Measurements from ENCODE around the gene MCOLN2.
"Not testable (repeated sequence)": the region's sequence is repeated elsewhere in the genome, so short reads cannot be mapped to it uniquely, and the experiment has no call there.

Gene MCOLN2

DNA sequence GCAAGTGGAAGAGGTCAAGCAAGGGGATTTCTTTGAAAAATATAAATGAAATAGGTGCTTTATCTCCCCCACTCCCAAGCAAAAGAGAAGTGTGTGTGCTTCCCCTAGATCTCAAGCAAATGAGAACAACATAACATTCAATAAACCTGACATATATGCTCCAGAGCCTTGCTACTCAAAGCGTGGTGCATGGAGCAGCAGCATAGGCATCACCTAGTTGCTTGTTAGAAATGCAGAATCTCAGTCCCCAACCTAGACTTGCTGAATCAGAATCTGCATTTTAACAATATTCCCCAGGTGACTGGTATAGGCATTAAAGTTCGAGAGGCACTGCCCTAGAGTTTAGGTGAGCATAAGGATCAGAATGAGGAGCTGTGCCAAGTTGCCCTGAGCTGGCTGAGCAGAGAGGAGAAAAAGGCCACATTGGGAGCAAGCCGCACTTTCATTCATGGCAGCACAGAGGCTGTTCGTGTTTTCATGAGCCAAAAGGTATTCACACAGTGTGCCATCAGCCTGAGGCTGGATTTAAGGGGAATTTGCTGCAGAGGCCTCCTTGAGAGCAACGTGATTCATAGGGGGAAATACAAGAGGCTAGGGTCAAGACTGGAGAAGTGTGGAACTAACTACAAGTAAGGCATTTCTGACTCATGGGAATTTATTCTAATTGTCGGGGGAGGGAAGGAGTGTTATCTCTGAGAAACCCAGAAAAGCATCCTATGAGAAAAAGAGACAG is 89.7 kb downstream of the MCOLN2 start:
- TF ChIP-seq SP1 (IDR thresholded peaks at IDR 0.05): no peak
- no peak for TF ChIP-seq LEF1 (IDR thresholded peaks at IDR 0.05; ENCODE audit: borderline replicate concordance)
- no peak for TF ChIP-seq TARDBP (IDR thresholded peaks at IDR 0.05)
- no peak for TF ChIP-seq ZNF384 (IDR thresholded peaks at IDR 0.05)
- TF ChIP-seq L3MBTL2 (conservative IDR thresholded peaks at IDR 0.05): no peak
- no peak for TF ChIP-seq ARNT (IDR thresholded peaks at IDR 0.05)
- no peak for TF ChIP-seq FOXM1 (IDR thresholded peaks at IDR 0.05; ENCODE audit: borderline replicate concordance)
- no peak for TF ChIP-seq NFRKB (IDR thresholded peaks at IDR 0.05)
- TF ChIP-seq BHLHE40 (IDR thresholded peaks at IDR 0.05; ENCODE audit: borderline replicate concordance): no peak
- TF ChIP-seq, protein P1, sequence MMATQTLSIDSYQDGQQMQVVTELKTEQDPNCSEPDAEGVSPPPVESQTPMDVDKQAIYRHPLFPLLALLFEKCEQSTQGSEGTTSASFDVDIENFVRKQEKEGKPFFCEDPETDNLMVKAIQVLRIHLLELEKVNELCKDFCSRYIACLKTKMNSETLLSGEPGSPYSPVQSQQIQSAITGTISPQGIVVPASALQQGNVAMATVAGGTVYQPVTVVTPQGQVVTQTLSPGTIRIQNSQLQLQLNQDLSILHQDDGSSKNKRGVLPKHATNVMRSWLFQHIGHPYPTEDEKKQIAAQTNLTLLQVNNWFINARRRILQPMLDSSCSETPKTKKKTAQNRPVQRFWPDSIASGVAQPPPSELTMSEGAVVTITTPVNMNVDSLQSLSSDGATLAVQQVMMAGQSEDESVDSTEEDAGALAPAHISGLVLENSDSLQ (IDR thresholded peaks at IDR 0.05): no peak
- no peak for DNase-seq (ENCODE audit: extremely low spot score)
- CTCF ChIA-PET: no interaction called here
- POLR2A ChIA-PET: no interaction called here

DNA sequence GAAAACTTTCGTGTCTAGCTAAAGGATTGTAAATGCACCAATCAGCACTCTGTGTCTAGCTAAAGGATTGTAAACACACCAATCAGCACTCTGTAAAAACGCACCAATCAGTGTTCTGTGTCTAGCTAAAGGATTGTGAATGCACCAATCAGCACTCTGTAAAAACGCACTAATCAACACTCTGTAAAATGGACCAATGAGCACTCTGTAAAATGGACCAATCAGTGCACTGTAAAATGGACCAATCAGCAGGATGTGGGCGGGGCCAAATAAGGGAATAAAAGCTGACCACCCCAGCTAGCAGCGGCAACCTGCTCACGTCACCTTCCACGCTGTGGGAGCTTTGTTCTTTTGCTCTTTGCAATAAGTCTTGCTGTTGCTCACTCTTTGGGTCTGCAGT is 94.2 kb downstream of the MCOLN2 start:
- CTCF ChIA-PET; POLR2A ChIA-PET; DNase-seq (ENCODE audit: extremely low spot score): not testable (repeated sequence)

DNA sequence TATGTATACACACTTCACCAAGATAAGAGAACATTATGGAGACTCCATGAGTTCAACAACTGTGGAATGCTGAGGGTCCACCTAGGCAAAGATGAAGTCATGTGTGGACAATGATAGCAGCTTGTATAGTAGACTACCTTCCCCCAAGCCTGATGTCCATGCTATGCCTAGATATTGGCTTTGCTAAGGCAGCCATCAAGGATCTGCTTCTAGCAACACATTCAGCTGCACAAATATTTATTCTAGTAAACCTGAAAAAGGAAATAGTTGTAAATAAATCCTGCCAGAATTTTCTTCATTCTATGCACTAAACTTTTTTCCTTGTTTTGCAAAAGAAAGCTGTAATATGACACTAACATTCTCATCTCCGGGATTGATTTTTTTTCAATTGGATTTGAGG is 96.9 kb downstream of the MCOLN2 start:
- TF ChIP-seq FOXK2 (IDR thresholded peaks at IDR 0.05): no peak
- no peak for TF ChIP-seq TARDBP (IDR thresholded peaks at IDR 0.05)
- TF ChIP-seq ELF4 (IDR thresholded peaks at IDR 0.05): no peak
- no peak for TF ChIP-seq HDGF (IDR thresholded peaks at IDR 0.05; ENCODE audit: borderline replicate concordance)
- no peak for TF ChIP-seq ZNF384 (IDR thresholded peaks at IDR 0.05)
- TF ChIP-seq SP1 (IDR thresholded peaks at IDR 0.05): no peak
- no peak for TF ChIP-seq SUZ12 (IDR thresholded peaks at IDR 0.05)
- TF ChIP-seq, protein P1 (IDR thresholded peaks at IDR 0.05): no peak
- TF ChIP-seq BHLHE40 (IDR thresholded peaks at IDR 0.05; ENCODE audit: borderline replicate concordance): no peak
- DNase-seq (ENCODE audit: extremely low spot score): no peak
- ChIA-PET CTCF (no interaction called here), POLR2A (no interaction called here)

DNA sequence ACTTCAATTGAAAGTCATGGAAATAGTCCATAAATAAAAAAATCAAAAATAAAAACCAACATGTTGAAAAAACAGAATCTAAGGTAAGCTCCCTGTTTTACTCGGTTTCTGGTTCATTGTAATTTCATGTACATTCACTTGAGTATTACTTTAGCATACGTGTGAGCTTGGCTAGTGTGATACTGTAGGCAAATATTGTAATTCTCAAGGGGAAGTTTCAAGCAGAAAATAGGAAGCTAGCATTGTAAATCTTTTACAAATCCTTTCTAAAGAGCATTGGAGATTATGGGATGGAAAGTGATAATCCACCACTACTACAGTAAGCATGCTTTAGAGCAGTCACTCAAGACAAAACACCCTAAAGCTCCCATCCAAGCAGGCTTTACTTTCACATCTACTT is 100.6 kb downstream of the MCOLN2 start:
- POLR2A ChIA-PET: no interaction called here
- DNase-seq (ENCODE audit: extremely low spot score): no peak
- TF ChIP-seq ELF4 (IDR thresholded peaks at IDR 0.05) (no peak), ZNF384 (IDR thresholded peaks at IDR 0.05) (no peak), FOXK2 (IDR thresholded peaks at IDR 0.05) (no peak), CTBP1 (IDR thresholded peaks at IDR 0.05; ENCODE audit: borderline replicate concordance) (no peak), BHLHE40 (IDR thresholded peaks at IDR 0.05; ENCODE audit: borderline replicate concordance) (no peak)
- CTCF ChIA-PET: interaction anchor here (0.6 to 1.9 kb wide), 4 partner anchors 25 to 114 kb away, joined by 3 to 5 read pairs (median 4); no protein-coding TSS in a partner anchor

DNA sequence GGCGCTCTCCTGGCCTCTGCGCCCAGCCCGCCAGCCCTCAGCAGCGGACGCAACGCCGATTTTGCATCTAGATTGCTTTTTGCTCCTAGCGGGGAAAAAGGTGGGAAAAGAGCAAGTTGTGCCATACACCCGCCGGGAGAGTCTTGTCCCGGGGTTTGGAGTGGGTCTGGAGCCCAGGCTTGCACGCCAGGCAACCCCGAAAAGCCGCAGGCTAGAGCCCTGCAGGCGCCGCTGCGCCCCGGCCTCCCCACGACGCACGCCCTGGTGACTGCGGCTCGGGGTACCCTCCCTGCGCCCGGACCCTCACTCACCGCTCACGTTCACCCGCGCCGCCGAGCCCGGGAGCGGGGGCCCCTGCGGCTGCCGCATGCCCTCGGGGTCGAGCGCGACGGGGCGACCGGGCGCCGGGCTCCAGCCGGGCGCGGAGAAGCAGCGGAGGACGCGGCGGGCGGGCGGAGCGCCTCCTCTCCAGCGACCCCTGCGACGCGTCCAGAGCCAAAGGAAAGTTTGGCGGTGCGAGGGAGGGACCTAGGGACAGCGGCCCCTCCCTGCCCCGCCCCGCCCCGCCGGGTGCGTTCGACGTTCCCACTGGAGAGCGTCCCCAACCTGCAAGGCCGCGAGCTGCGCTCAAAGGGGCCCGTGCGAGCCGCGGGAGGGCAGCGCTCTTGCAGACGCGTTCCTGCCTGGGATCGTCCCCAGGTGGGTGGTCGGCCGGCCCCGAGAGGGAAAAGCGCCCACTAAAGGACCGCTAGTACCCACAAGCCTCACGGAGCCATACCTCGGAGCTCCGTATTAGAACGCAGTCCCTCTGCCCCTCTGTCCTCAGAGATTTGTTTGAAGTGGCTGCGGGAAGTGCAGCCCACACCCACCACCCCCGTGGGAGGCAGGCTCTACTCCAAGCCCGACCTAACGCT is 104.0 kb downstream of the MCOLN2 start, which contains the start of gene LPAR3:
TSS of gene LPAR3 (minus strand) at position 502 of the 914 bp plus-strand sequence. CDS start 27,086 bp downstream, outside the sequence.
- peak; percentile 87 for DNase-seq (ENCODE audit: extremely low spot score)
- CTCF ChIA-PET: interaction anchor here (0.6 to 1.1 kb wide), 3 partner anchors 20 to 944 kb away, joined by 4 to 5 read pairs (median 4); no protein-coding TSS in a partner anchor
- POLR2A ChIA-PET: interaction anchor here (0.6 to 0.9 kb wide), 3 partner anchors 21 to 422 kb away, joined by 3 read pairs; no protein-coding TSS in a partner anchor
- TF ChIP-seq LEF1 (IDR thresholded peaks at IDR 0.05; ENCODE audit: borderline replicate concordance): no peak; the same call in 1 of the 2 replicates
- no peak for TF ChIP-seq FOXA1 (IDR thresholded peaks at IDR 0.05)
- peak; percentile 60; the same call in 1 of the 2 replicates for TF ChIP-seq L3MBTL2 (conservative IDR thresholded peaks at IDR 0.05)

DNA sequence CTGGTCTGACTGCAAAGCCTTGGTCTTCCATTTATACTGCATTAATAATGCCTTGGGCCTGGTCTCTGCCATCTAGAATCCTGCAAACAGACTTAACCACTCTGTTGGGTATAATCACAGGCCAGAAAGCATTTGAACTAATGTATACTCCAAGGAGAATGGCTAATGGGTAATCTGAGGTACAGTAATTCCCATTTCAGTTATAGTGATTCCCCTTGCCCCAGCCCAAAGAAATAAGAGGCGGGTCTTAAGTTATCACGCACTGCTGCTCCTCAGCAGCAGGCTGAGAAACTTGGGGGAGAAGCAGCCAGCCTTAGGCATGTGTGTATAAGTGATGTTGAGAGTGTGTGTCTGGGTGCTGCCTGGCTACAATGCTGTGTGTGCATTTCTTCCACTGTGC is 106.3 kb downstream of the MCOLN2 start:
- POLR2A ChIA-PET: no interaction called here
- TF ChIP-seq L3MBTL2 (conservative IDR thresholded peaks at IDR 0.05): no peak
- TF ChIP-seq FOXA1 (IDR thresholded peaks at IDR 0.05): no peak
- TF ChIP-seq HDGF (IDR thresholded peaks at IDR 0.05; ENCODE audit: borderline replicate concordance): no peak
- TF ChIP-seq SP1 (IDR thresholded peaks at IDR 0.05): no peak
- no peak for TF ChIP-seq ARNT (IDR thresholded peaks at IDR 0.05)
- no peak for TF ChIP-seq ZNF384 (IDR thresholded peaks at IDR 0.05)
- no peak for TF ChIP-seq LEF1 (IDR thresholded peaks at IDR 0.05; ENCODE audit: borderline replicate concordance)
- TF ChIP-seq CTBP1 (IDR thresholded peaks at IDR 0.05; ENCODE audit: borderline replicate concordance): no peak
- no peak for TF ChIP-seq FOXK2 (IDR thresholded peaks at IDR 0.05)
- TF ChIP-seq, protein P1 (IDR thresholded peaks at IDR 0.05): no peak
- no peak for TF ChIP-seq ELF4 (IDR thresholded peaks at IDR 0.05)
- no peak for TF ChIP-seq BHLHE40 (IDR thresholded peaks at IDR 0.05; ENCODE audit: borderline replicate concordance)
- TF ChIP-seq FOXM1 (IDR thresholded peaks at IDR 0.05; ENCODE audit: borderline replicate concordance): no peak
- TF ChIP-seq SUZ12 (IDR thresholded peaks at IDR 0.05): no peak
- TF ChIP-seq NFRKB (IDR thresholded peaks at IDR 0.05): no peak
- no peak for TF ChIP-seq TARDBP (IDR thresholded peaks at IDR 0.05)

More for the DNA sequence above, 106.3 kb downstream of the MCOLN2 start:
- CTCF ChIA-PET: no interaction called here
- no peak for DNase-seq (ENCODE audit: extremely low spot score)
